ENCODE data around the gene C11orf65.
A peak's percentile ranks its signal among the peaks of the same experiment; 100 is the strongest.
"Not testable (repeated sequence)": the region's sequence is repeated elsewhere in the genome, so short reads cannot be mapped to it uniquely, and the experiment has no call there.

C11orf65 gene

GRCh38 chr11:108472681-108473080 is 5.4 kb upstream of the C11orf65 start:
- no peak for DNase-seq

DNA sequence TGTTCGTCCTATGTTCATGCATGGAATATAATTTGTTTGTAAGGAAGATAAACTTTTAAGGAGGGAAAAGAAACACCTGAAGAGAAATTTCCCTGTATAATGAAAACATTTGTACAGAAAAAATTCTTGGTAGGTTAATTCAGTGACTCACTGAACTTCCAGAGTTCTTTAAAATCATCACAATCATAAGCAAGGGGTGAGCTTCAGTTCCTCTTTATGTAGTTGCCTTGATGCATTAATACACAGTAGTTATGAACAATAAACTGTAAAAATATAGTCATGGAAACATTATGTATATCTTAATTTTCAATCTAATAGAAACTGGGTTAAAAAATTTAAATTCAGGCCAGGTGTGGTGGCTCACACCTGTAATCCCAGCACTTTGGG is 1.1 kb upstream of the C11orf65 start:
- no peak for DNase-seq

GRCh38 chr11:108466405-108466804 is 924 bp downstream of the C11orf65 start:
- no peak for DNase-seq

- DNase-seq = no peak
Measured at GRCh38 chr11:108453207-108453835, 14.0 kb downstream of the C11orf65 start.

DNA sequence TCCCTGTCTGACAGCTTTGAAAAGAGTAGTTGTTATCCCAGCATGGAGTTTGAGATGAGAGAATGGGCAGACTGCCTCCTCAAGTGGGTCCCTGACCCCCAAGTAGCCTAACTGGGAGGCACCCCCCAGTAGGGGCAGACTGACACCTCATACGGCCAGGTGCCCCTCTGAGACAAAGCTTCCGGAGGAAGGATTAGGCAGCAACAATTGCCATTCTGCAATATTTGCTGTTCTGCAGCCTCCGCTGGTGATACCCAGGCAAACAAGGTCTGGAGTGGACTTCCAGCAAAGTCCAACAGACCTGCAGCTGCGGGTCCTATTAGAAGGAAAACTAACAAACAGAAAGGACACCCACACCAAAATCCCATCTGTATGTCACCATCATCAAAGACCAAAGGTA is 25.9 kb downstream of the C11orf65 start:
- not testable (repeated sequence) for DNase-seq

DNA sequence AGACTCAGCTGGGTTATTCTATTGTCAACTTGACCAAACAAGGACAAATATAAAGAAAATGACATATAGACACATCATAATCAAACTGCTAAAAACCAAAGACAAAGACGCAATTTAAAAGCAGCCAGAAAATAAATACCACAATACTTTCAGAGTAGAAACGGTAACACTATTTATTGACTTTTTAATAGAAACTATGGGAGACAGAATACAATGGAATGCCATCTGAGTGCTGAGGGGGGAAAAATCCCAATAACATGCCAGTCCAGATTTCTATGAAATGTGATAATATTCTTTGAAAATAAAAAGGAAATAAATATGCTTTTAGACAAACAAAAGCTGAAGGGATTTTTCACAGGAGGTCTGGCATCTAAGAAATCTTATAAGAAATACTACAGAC is 30.7 kb downstream of the C11orf65 start:
- DNase-seq = no peak

GRCh38 chr11:108435066-108435465 is 32.3 kb downstream of the C11orf65 start:
- DNase-seq = no peak

- DNase-seq = no peak
Measured at GRCh38 chr11:108432783-108433182, 34.5 kb downstream of the C11orf65 start.

- DNase-seq = no peak
Measured at GRCh38 chr11:108431997-108432396, 35.3 kb downstream of the C11orf65 start.

GRCh38 chr11:108431370-108431769 is 36.0 kb downstream of the C11orf65 start:
- DNase-seq = no peak

GRCh38 chr11:108417551-108417950 is 49.8 kb downstream of the C11orf65 start:
- DNase-seq = peak; percentile 29

- no peak for DNase-seq
Measured at GRCh38 chr11:108414958-108415357, 52.4 kb downstream of the C11orf65 start.

DNA sequence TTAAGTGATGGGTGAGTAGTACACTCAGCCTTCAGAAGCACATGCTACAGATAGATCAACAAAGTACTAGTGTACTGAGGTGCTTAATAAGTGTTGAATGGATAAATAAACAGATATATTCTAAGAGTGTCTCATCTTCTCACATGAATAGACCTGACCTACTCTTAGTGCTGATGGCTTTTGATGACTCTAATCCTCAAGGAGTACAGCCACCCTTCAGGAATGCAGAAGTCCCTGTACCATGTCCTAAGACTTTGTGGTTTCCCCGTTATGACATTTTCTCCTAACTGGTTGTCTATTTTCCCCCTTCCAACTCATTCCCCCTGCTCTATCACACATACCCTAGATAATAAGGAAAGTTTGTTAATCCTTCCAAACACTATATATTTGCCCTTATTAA is 61.6 kb downstream of the C11orf65 start:
- DNase-seq = no peak

- no peak for DNase-seq
Measured at GRCh38 chr11:108403052-108403451, 64.3 kb downstream of the C11orf65 start.

DNA sequence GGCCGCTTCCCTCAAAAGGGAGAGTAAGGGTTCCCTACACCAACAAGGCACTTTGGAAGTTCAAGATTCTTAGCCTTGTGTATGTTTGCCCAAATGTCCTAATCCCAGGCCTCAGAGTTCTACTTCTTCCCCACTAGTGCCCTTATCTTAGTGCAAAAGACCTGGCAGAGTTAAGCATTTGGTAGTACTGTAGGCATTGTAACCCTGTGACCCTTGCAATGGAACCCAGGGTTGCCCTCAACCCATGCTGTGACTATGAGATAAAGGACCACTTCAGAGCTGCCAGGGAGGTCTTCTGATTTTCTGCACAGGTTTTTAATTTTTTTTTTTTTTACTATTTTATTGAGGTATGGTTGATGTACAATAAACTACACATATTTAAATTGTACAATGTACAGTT is 65.1 kb downstream of the C11orf65 start:
- DNase-seq = no peak

- DNase-seq = no peak
Measured at GRCh38 chr11:108398439-108398838, 68.9 kb downstream of the C11orf65 start.

DNA sequence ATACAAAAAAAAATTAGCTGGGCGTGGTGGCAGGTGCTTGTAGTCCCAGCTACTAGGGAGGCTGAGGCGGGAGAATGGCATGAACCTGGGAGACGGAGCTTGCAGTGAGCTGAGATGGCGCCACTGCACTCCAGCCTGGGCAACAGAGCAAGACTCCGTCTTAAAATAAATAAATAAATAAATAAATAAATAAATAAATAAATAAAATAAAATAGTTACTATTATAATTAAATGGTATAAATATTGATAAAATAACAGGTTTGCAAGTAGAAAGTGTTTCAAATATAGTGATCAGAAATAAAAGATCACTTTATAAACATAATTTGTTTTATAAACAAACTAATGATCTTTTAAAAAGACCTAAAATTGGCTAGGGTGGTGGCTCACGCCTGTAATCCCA is 70.7 kb downstream of the C11orf65 start:
- not testable (repeated sequence) for DNase-seq

GRCh38 chr11:108394744-108395284 is 72.5 kb downstream of the C11orf65 start:
- DNase-seq = no peak

GRCh38 chr11:108393046-108393445 is 74.3 kb downstream of the C11orf65 start:
- DNase-seq = no peak

DNA sequence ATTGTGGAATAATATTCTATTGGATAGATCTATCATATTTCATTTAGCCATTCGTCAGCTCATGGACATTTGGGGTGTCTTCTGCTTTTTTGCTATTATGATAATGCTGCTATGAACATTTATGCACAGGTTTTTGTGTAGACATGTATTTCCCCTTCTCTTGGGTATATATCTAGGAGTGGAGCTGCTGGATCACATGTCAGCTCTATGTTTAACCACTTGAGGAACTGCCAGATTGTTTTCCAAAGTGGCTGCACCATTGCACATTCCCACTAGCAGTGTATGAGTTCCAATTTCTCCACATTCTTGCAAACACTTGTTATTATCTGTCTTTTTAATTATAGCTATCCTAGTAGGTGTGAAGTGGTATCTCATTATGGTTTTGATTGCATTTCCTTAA is 75.0 kb downstream of the C11orf65 start:
- no peak for DNase-seq

- no peak for DNase-seq
Measured at GRCh38 chr11:108388576-108388975, 78.8 kb downstream of the C11orf65 start.

- DNase-seq = not testable (repeated sequence)
Measured at GRCh38 chr11:108373505-108373904, 93.8 kb downstream of the C11orf65 start.

DNA sequence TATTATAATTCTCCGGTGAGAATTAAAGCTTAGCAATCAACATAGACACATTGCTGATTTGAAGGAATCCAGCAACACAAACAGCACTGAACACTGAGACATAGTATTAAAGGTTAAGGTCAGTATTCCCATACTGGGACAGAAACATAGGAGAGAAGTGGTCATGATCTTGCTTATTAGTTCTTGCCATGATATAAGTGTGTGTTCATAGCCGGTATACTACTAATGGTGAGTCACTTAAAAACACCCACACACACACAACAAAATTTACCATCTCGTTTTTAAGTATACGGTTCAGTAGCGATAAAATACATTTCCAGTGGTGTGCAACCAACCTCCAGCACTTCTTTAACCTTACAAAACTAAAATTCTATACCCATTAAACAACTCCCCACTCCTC is 96.3 kb downstream of the C11orf65 start:
- DNase-seq = no peak

DNA sequence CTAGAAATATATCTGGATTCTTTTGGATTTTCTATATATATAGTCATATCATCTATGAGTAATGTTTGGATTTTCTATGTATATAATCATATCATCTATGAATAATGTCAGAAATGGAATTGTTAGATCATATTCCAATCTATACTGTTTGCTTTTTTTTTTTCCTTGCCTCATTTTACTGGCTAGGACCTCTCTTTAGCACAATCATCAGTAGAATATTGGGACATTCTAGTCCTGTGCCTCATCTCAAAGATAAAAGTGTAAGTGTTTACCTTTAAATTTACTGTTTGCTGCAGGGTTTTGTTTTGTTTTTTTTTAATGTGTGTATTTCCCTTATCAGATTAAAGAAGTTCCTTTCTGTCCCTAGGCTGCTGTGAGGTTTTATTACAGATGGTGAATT is 97.0 kb downstream of the C11orf65 start:
- DNase-seq = no peak

DNA sequence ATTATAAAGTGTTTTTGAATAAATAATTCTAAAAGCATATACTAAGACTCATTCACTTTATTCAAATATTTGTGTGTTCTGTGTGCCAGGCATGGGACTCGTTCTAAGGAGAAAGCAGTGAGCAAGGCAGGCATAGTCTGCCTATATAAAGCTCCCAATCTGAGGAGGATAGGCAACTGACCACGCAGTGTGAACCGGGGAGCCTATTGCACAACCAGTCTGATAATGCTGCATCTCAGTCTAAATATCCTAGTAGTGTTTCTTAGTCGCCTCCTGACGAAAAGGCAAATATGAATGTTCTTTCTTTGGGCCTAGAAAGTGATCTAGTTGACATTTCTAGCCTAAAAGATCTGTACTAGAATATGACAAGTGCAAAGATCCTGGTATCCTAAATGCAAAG is 98.3 kb downstream of the C11orf65 start:
- no peak for DNase-seq

All from activated naive CD4-positive, alpha-beta T cell treated with Interleukin-2 at 50 U/mL for 16 hours (primary cell).